Endodermal cell (in vitro differentiated cells): ENCODE data around the gene NKD2. TPM values are rescaled to one million over a fixed set of nuclear protein-coding genes. Genes with fewer than 3 reads are reported as not detected.

ENCODE experiments used
- DNase-seq: peaks from one replicate; pipeline ENCODE4 v3.0.0-alpha.2; 2017
- H3K27ac ChIP-seq: 2 replicates; pipeline ENCODE4 v1.5.1; 2013; ENCODE audit warnings: mild to moderate bottlenecking, low read depth, low read length, moderate library complexity
- H3K27me3 ChIP-seq: 2 replicates; pipeline ENCODE4 v1.6.1; 2013; ENCODE audit warnings: mild to moderate bottlenecking, low read length, moderate library complexity; ENCODE audit not compliant: insufficient read depth, control insufficient read depth, poor library complexity, severe bottlenecking
- H3K36me3 ChIP-seq: 2 replicates; pipeline ENCODE4 v1.7.0; 2013; ENCODE audit warnings: mild to moderate bottlenecking, low read length, moderate library complexity; ENCODE audit not compliant: control insufficient read depth, insufficient read depth
- H3K4me1 ChIP-seq: one replicate; pipeline ENCODE4 v1.7.0; 2013; ENCODE audit warnings: low read length; ENCODE audit not compliant: control insufficient read depth, insufficient read depth
- H3K4me3 ChIP-seq: 2 replicates; pipeline ENCODE4 v1.5.1; 2013; ENCODE audit warnings: mild to moderate bottlenecking, low read length, moderate library complexity
- H3K9ac ChIP-seq: 2 replicates; pipeline ENCODE4 v1.6.1; 2013; ENCODE audit warnings: mild to moderate bottlenecking, low read length, moderate library complexity; ENCODE audit not compliant: poor library complexity, severe bottlenecking; ENCODE audit errors: extremely low read depth
- H3K9me3 ChIP-seq: 2 replicates; pipeline ENCODE4 v1.6.1; 2013; ENCODE audit warnings: mild to moderate bottlenecking, low read length, moderate library complexity; ENCODE audit not compliant: control insufficient read depth
- H3K27ac Mint-ChIP-seq: 2 replicates; pipeline ENCODE4 v1.8.0; 2020; ENCODE audit warnings: mixed read lengths
- H3K27me3 Mint-ChIP-seq: 2 replicates; pipeline ENCODE4 v1.8.0; 2021; ENCODE audit warnings: mild to moderate bottlenecking, mixed read lengths; ENCODE audit not compliant: insufficient read depth
- H3K36me3 Mint-ChIP-seq: 2 replicates; pipeline ENCODE4 v1.8.0; 2020; ENCODE audit warnings: low read depth, mixed read lengths
- H3K4me1 Mint-ChIP-seq: 2 replicates; pipeline ENCODE4 v1.8.0; 2020; ENCODE audit warnings: mixed read lengths
- H3K4me3 Mint-ChIP-seq: 2 replicates; pipeline ENCODE4 v1.8.0; 2020; ENCODE audit warnings: mild to moderate bottlenecking, moderate library complexity, mixed read lengths
- H3K9me3 Mint-ChIP-seq: 2 replicates; pipeline ENCODE4 v1.8.0; 2020; ENCODE audit warnings: mild to moderate bottlenecking, mixed read lengths
- WGBS, 2 experiments: methylation state at CpG; one replicate each; pipeline versions ENCODE4 v1.1.5 to v1.1.7; 2013; ENCODE audit warnings: missing lambda C conversion rate in 2 of 2, mixed read lengths in 1 of 2; ENCODE audit not compliant: insufficient coverage in 1 of 2, insufficient read length in 1 of 2; 5-methylcytosine and 5-hydroxymethylcytosine counted together
- total RNA-seq, 2 donors: library from RNA; stranded (reverse); fragmentation: NEBNext Ultra II Directional in 1 of 2; extraction: Animal tissue kit (Norgen Biotek cat#: 25700) in 1 of 2; gene quantifications; 2 replicates in 1 of 2; 3 replicates in 1 of 2; pipeline ENCODE4 v1.2.1, GENCODE V29; 2021
- TF ChIP-seq, protein P1 (sequence below): fragments of 200-600 bp; sonication (generic); conservative IDR thresholded peaks from 2 replicates; pipeline ENCODE4 v1.5.0; 2021; ENCODE audit warnings: antibody characterized with exemption, mild to moderate bottlenecking

The NKD2 gene
- total RNA-seq, 2 donors from 2014 or later: 11.2 to 13.9 TPM

DNA sequence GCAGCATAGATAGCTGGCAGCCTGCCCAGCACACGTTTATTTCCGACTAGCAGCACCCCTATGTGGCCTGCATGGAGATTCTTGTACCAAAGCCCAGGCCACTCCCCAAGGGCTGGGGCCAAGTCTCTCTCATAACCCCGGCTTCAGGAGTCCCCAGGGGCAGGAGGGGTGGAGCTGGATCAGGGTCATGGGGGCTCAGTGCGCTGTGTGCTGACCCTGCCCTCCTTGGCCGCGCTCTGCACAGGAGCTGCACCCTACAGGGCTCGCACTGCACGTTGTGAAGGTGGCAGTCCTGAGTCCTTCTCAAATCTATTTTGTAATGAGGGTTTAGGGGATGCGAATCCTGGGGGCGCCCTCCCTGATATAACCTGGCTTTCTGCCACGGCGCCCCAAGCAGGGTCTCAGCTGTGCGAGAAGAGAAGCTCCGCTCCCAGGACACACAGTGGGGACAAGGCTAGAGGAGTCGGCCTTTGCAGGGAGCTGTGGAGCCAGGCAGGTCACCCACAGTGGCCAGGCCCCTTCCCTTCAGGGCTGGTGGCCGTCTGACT, 28.6 kb downstream of the NKD2 start:
- Mint-ChIP-seq H3K36me3 (peaks cover 32% of the 10 kb centered on the region), H3K27ac (no peak overlapping the region), H3K9me3 (peaks cover 29% of the 10 kb centered on the region), H3K4me1 (no peaks in the 10 kb centered on the region), H3K4me3 (no peak overlapping the region), H3K27me3 (no peaks in the 10 kb centered on the region)
- H3K9me3 ChIP-seq: no peaks in the 10 kb centered on the region
- H3K27ac ChIP-seq: no peak overlapping the region
- H3K27me3 ChIP-seq: no peaks in the 10 kb centered on the region
- H3K9ac ChIP-seq: no peak overlapping the region
- no peak for DNase-seq
- TF ChIP-seq, protein P1, sequence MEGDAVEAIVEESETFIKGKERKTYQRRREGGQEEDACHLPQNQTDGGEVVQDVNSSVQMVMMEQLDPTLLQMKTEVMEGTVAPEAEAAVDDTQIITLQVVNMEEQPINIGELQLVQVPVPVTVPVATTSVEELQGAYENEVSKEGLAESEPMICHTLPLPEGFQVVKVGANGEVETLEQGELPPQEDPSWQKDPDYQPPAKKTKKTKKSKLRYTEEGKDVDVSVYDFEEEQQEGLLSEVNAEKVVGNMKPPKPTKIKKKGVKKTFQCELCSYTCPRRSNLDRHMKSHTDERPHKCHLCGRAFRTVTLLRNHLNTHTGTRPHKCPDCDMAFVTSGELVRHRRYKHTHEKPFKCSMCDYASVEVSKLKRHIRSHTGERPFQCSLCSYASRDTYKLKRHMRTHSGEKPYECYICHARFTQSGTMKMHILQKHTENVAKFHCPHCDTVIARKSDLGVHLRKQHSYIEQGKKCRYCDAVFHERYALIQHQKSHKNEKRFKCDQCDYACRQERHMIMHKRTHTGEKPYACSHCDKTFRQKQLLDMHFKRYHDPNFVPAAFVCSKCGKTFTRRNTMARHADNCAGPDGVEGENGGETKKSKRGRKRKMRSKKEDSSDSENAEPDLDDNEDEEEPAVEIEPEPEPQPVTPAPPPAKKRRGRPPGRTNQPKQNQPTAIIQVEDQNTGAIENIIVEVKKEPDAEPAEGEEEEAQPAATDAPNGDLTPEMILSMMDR: no peak
- WGBS, 2 experiments: 85 to 87% methylated on average over 6 to 16 of the region's 16 CpGs
- no peaks in the 10 kb centered on the region for H3K4me1 ChIP-seq
- no peak overlapping the region for H3K4me3 ChIP-seq
- H3K36me3 ChIP-seq: no peaks in the 10 kb centered on the region

DNA sequence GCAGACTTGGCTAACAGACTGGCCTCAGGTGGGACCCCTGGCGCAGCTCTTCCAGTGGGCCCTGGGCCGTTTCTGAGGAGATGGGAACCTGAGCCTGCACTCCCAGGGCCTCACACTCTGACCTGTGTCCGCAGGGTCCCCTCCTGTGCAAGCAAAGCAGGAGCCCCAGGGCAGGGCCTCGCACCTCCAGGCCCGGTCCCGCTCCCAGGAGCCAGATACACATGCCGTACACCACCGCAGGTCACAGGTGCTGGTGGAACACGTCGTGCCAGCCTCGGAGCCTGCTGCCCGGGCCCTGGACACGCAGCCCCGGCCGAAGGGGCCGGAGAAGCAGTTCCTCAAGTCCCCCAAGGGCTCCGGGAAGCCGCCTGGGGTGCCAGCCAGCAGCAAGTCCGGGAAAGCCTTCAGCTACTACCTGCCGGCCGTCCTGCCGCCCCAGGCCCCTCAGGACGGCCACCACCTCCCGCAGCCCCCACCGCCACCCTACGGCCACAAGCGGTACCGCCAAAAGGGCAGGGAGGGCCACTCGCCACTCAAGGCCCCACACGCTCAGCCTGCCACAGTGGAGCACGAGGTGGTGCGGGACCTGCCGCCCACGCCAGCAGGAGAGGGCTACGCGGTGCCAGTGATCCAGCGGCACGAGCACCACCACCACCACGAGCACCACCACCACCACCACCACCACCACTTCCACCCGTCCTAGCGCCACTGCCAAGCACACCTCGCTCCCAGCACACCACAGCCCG, 29.2 kb downstream of the NKD2 start:
- TF ChIP-seq, protein P1: no peak
- H3K4me3 Mint-ChIP-seq: no peak overlapping the region
- H3K9me3 Mint-ChIP-seq: peaks cover 35% of the 10 kb centered on the region
- no peak overlapping the region for H3K4me3 ChIP-seq
- H3K36me3 Mint-ChIP-seq: peaks cover 32% of the 10 kb centered on the region
- WGBS, 2 experiments: 94 to 96% methylated on average over 21 to 43 of the region's 43 CpGs
- H3K9ac ChIP-seq: no peak overlapping the region
- no peaks in the 10 kb centered on the region for H3K27me3 ChIP-seq
- no peak for DNase-seq
- H3K4me1 Mint-ChIP-seq: no peaks in the 10 kb centered on the region
- no peak overlapping the region for H3K27ac ChIP-seq
- no peaks in the 10 kb centered on the region for H3K9me3 ChIP-seq
- no peaks in the 10 kb centered on the region for H3K4me1 ChIP-seq
- H3K27ac Mint-ChIP-seq: no peak overlapping the region
- no peaks in the 10 kb centered on the region for H3K36me3 ChIP-seq
- no peaks in the 10 kb centered on the region for H3K27me3 Mint-ChIP-seq

- peaks cover 43% of the 10 kb centered on the region for H3K9me3 Mint-ChIP-seq
These were observed 30.0 kb downstream of the NKD2 start for GRCh38 chr5:1038417-1039209.

More at GRCh38 chr5:1038417-1039209, 30.0 kb downstream of the NKD2 start:
- TF ChIP-seq, protein P1: no peak
- no peaks in the 10 kb centered on the region for H3K9me3 ChIP-seq
- no peaks in the 10 kb centered on the region for H3K36me3 ChIP-seq
- no peak overlapping the region for H3K27ac Mint-ChIP-seq
- no peaks in the 10 kb centered on the region for H3K4me1 Mint-ChIP-seq
- no peak overlapping the region for H3K27ac ChIP-seq
- no peak overlapping the region for H3K9ac ChIP-seq
- H3K27me3 Mint-ChIP-seq: no peaks in the 10 kb centered on the region
- H3K4me3 ChIP-seq: no peak overlapping the region
- H3K27me3 ChIP-seq: no peaks in the 10 kb centered on the region
- no peak overlapping the region for H3K4me3 Mint-ChIP-seq
- 81% methylated on average over 19 to 28 of the region's 28 CpGs for WGBS, 2 experiments
- H3K36me3 Mint-ChIP-seq: peaks cover 32% of the 10 kb centered on the region
- no peak for DNase-seq
- H3K4me1 ChIP-seq: no peaks in the 10 kb centered on the region
